Sigmoid colon (tissue), 4 donors: ENCODE results near the gene HERC3.

Experiments used
- CTCF ChIP-seq, 4 experiments: fragments of 450-650 bp in 3 of 4; fragments of 200-600 bp in 1 of 4; IDR thresholded peaks; one replicate each; pipeline ENCODE4 v1.5.1; 2016 to 2019; ENCODE audit warnings: antibody characterized with exemption in 4 of 4, mild to moderate bottlenecking in 3 of 4, moderate library complexity in 2 of 4
- EP300 ChIP-seq, 4 donors: sonication (generic); formaldehyde crosslinking; IDR thresholded peaks; one replicate each; pipeline ENCODE4 v1.6.1; 2017; ENCODE audit warnings: antibody characterized with exemption in 4 of 4
- POLR2A ChIP-seq, 2 donors: fragments of 450-650 bp; IDR thresholded peaks; one replicate each; pipeline ENCODE4 v1.6.1; 2016; ENCODE audit warnings: antibody characterized with exemption in 2 of 2, mild to moderate bottlenecking in 2 of 2, moderate library complexity in 2 of 2
- POLR2AphosphoS5 ChIP-seq, 4 donors: sonication (generic); formaldehyde crosslinking; IDR thresholded peaks; one replicate each; pipeline ENCODE4 v1.6.1; 2017; ENCODE audit warnings: antibody characterized with exemption in 4 of 4

DNA sequence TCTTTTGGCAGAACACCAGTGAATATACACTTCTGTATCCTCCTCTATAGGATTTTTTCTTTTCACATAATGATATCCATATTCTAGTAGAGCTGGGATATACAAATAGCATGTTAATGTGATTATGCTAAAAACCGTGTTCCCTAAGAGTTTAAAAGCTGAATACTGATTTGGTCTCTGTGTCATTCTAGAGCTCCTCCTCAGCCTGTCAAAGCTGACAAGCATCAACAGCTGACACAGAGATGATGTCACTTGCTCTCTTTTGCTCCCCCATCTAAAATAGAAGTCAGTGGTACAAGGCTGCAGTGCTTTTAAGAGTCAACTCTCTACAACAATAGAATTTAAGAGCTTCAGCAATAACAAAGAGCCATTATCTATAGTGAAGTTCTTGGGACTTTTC is 17.1 kb upstream of the HERC3 start:
- no peak for TF ChIP-seq CTCF (IDR thresholded peaks at IDR 0.05)
- TF ChIP-seq POLR2A (IDR thresholded peaks at IDR 0.05): no peak
- TF ChIP-seq EP300 (IDR thresholded peaks at IDR 0.05): no peak
- no peak for TF ChIP-seq POLR2AphosphoS5 (IDR thresholded peaks at IDR 0.05)
